SU-DHL-6 (cell line): ENCODE results near the gene BAHD1.

Experiments used
- H2AFZ ChIP-seq: fragments of 200-600 bp; sonication (generic); 2 replicates; pipeline ENCODE4 v1.6.1; 2014; ENCODE audit warnings: low read depth, mild to moderate bottlenecking, moderate library complexity, mixed read lengths, antibody characterized with exemption, low read length; ENCODE audit not compliant: severe bottlenecking
- H3F3A ChIP-seq: fragments of 200-600 bp; shearing (Covaris generic); 2 replicates; pipeline ENCODE4 v1.6.0; 2016; ENCODE audit warnings: antibody characterized with exemption, mild to moderate bottlenecking; ENCODE audit not compliant: insufficient read depth
- H3K27ac ChIP-seq: fragments of 200-600 bp; sonication (generic); 2 replicates; pipeline ENCODE4 v1.5.1; 2016; ENCODE audit warnings: low read depth, mild to moderate bottlenecking, low read length, moderate library complexity, mixed read lengths
- H3K27me3 ChIP-seq: fragments of 200-600 bp; sonication (generic), shearing (Covaris generic); 2 replicates; pipeline ENCODE4 v1.6.0; 2014; ENCODE audit warnings: mild to moderate bottlenecking, low read length
- H3K36me3 ChIP-seq: fragments of 200-600 bp; sonication (generic); 2 replicates; pipeline ENCODE4 v1.6.1; 2014; ENCODE audit warnings: mild to moderate bottlenecking, low read length, mixed read lengths
- H3K4me2 ChIP-seq: fragments of 300-600, 200-600 bp; shearing (Covaris generic), sonication (generic); 2 replicates; pipeline ENCODE4 v1.6.0; 2014; ENCODE audit warnings: low read length, low read depth, mild to moderate bottlenecking; ENCODE audit not compliant: poor library complexity, severe bottlenecking
- H3K4me3 ChIP-seq: fragments of 200-600 bp; sonication (generic); 2 replicates; pipeline ENCODE4 v1.5.1; 2014; ENCODE audit warnings: antibody characterized with exemption, low read length, mild to moderate bottlenecking, mixed read lengths; ENCODE audit not compliant: insufficient read depth, poor library complexity, severe bottlenecking
- H3K79me2 ChIP-seq: fragments of 200-600 bp; sonication (generic); 2 replicates; pipeline ENCODE4 v1.6.1; 2014; ENCODE audit warnings: mild to moderate bottlenecking, low read length, moderate library complexity; ENCODE audit not compliant: insufficient read depth
- H3K9ac ChIP-seq: fragments of 200-600 bp; sonication (generic); 2 replicates; pipeline ENCODE4 v1.7.0; 2014; ENCODE audit warnings: mild to moderate bottlenecking, low read length
- H3K9me2 ChIP-seq: fragments of 200-600 bp; sonication (generic); replicated peaks from 2 replicates; pipeline ENCODE4 v1.6.1; 2014; ENCODE audit warnings: low read length; ENCODE audit not compliant: insufficient read depth
- H3K9me3 ChIP-seq: fragments of 200-600 bp; sonication (generic); 2 replicates; pipeline ENCODE4 v1.6.1; 2014; ENCODE audit warnings: low read length, mixed read lengths; ENCODE audit not compliant: insufficient read depth
- H4K20me1 ChIP-seq: fragments of 200-600 bp; sonication (generic); 2 replicates; pipeline ENCODE4 v1.6.1; 2014; ENCODE audit warnings: low read depth, mild to moderate bottlenecking, antibody characterized with exemption, low read length, moderate library complexity, mixed read lengths
- CTCF ChIP-seq: fragments of 200-600 bp; sonication (generic); IDR thresholded peaks from one replicate; pipeline ENCODE4 v1.5.1; 2017; ENCODE audit warnings: antibody characterized with exemption, mild to moderate bottlenecking, low read length, moderate library complexity; ENCODE audit not compliant: insufficient read depth, poor library complexity, severe bottlenecking
- EZH2phosphoT487 ChIP-seq: fragments of 200-600 bp; sonication (generic), shearing (Covaris generic); conservative IDR thresholded peaks from 2 replicates; pipeline ENCODE4 v1.6.1; 2018; ENCODE audit warnings: mild to moderate bottlenecking, antibody characterized with exemption, low read length, moderate library complexity, mixed read lengths

BAHD1 gene

DNA sequence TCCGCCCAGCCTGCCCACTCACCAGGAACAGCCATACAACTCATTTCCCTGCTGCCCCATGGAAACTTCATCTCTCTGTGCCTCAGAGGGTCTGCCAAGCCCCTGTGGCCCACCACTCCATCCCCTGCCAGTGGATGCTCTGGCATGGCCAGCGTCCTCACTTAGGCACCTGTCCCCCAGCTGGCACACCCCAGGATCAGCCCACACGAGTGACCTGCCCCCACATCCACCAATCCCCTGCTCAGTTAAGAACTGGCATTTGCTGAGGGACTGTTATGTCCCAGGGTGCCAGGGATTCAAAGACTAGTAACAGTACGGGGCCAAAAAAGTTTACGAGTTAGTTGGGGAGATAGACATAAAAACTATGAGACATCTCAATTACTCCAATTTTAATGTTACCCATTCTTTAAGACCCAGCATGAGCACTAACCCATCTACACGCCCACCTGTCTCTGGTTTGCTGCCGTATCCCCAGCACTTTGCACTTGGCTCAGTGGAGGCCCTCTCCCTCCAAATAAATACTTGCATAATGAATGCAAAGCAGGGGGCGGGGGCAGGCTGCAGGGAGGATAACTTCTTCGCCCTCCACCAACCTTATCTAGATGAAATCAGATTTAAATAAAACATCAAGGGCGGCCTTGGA is 11.6 kb upstream of the BAHD1 start:
- Histone ChIP-seq H3K9me2 (no peaks in the 10 kb centered on the region), H3K36me3 (no peaks in the 10 kb centered on the region), H3K4me2 (no peak overlapping the region), H4K20me1 (no peaks in the 10 kb centered on the region), H3K9ac (no peak overlapping the region), H3K4me3 (no peak overlapping the region), H3K27me3 (no peaks in the 10 kb centered on the region), H3K9me3 (no peaks in the 10 kb centered on the region), H3K27ac (no peak overlapping the region), H3F3A (no peaks in the 10 kb centered on the region), H3K79me2 (no peaks in the 10 kb centered on the region), H2AFZ (no peak overlapping the region)
- no peak for TF ChIP-seq EZH2phosphoT487
- no peak for TF ChIP-seq CTCF

DNA sequence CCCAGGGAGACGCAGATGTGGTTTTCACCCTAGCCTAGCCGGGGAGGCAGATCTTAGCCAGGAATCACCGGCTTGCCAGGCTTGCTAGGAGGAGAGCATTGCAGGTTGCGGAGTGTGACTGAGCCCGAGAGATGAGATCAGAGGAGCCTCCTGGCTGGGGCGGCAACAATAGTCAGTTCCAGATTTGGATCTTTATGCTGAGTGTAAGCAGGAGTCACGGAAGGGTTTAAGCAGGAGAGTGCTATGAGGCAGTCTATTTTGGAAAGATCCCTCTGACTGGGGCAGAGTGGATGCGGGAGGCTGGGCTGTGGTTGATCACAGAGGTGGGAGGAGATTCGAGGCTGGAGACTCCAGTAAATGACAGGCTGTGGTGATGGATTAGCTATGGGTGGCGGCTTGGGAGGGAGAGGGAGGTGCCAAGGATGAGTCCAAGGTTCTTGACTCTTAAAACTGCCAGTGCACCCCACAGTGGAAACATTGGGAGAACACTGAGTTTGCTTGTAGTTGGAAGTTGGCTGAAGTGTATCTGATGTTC is 10.4 kb upstream of the BAHD1 start:
- TF ChIP-seq CTCF (no peak), EZH2phosphoT487 (no peak)
- Histone ChIP-seq H3K9me3 (no peaks in the 10 kb centered on the region), H3K9me2 (no peaks in the 10 kb centered on the region), H3F3A (no peaks in the 10 kb centered on the region), H3K4me2 (no peak overlapping the region), H4K20me1 (no peaks in the 10 kb centered on the region), H3K27me3 (no peaks in the 10 kb centered on the region), H2AFZ (no peak overlapping the region), H3K36me3 (no peaks in the 10 kb centered on the region), H3K27ac (no peak overlapping the region), H3K4me3 (no peak overlapping the region), H3K9ac (no peak overlapping the region), H3K79me2 (no peaks in the 10 kb centered on the region)

- Histone ChIP-seq H3K27ac (no peak overlapping the region), H3F3A (no peaks in the 10 kb centered on the region), H4K20me1 (no peaks in the 10 kb centered on the region), H3K36me3 (no peaks in the 10 kb centered on the region), H3K9ac (no peak overlapping the region), H3K79me2 (no peaks in the 10 kb centered on the region), H3K4me2 (no peak overlapping the region), H3K27me3 (no peaks in the 10 kb centered on the region), H3K4me3 (no peak overlapping the region), H3K9me3 (no peaks in the 10 kb centered on the region), H2AFZ (no peak overlapping the region), H3K9me2 (no peaks in the 10 kb centered on the region)
- no peak for TF ChIP-seq CTCF
- TF ChIP-seq EZH2phosphoT487, result no peak
These were observed 5.6 kb upstream of the BAHD1 start for GRCh38 chr15:40435023-40435709.
